ENCODE data around the gene ZFPL1. TPM values are rescaled to one million over a fixed set of nuclear protein-coding genes. Genes with fewer than 3 reads are reported as not detected.

The ZFPL1 gene
- total and polyA plus RNA-seq, 7 experiments from 2014 or later = 24.2 to 53.0 (median 39.1) TPM

- H3K27ac ChIP-seq (ENCODE audit: low read depth, low read length) = no peak overlapping the region
- Mint-ChIP-seq H3K36me3 (peaks cover 0 to 40% (median 24%) of the 10 kb centered on the region in 5 donors), H3K27me3 (no peaks in the 10 kb centered on the region), H3K9me3 (peaks cover 0 to 3% (median 0%) of the 10 kb centered on the region in 11 donors), H3K4me3 (peak overlapping the region in 9 of 10 donors; percentile 10 to 70 (median 35)), H3K4me1 (peaks cover 12 to 46% (median 36%) of the 10 kb centered on the region in 7 donors), H3K27ac (peak overlapping the region in 5 of 9 donors; percentile 10 to 78 (median 66))
- CTCF ChIA-PET = interaction anchor here (1.4 kb wide), 1 partner anchor 14 kb away, joined by 4 read pairs; no protein-coding TSS in a partner anchor
- no peaks in the 10 kb centered on the region for H3K27me3 ChIP-seq (ENCODE audit: control insufficient read depth in 2 of 2, insufficient read depth in 2 of 2, low read length in 2 of 2)
- peaks cover 26 to 72% (median 27%) of the 10 kb centered on the region in 3 experiments for H3K36me3 ChIP-seq (ENCODE audit: control insufficient read depth in 2 of 3, insufficient read depth in 3 of 3, low read length in 3 of 3)
- ATAC-seq (no peak), DNase-seq (no peak)
- no peak overlapping the region for H3K4me3 ChIP-seq (ENCODE audit: low read length)
- peaks cover 15 to 17% of the 10 kb centered on the region in 2 donors for H3K4me1 ChIP-seq (ENCODE audit: control insufficient read depth in 2 of 2, insufficient read depth in 2 of 2, low read length in 2 of 2)
- POLR2A ChIA-PET = interaction anchor here (0.5 to 9.9 kb wide), 5 partner anchors 9 to 83 kb away, joined by 3 to 237 read pairs (median 5); partner anchors contain the start of genes SYVN1 and TM7SF2
- no peaks in the 10 kb centered on the region for H3K9me3 ChIP-seq (ENCODE audit: control insufficient read depth in 2 of 3, low read length in 3 of 3)
- intact Hi-C loops (cut with micrococcal nuclease) = no loop called here
Observed at GRCh38 chr11:65124480-65125196, 40.6 kb downstream of the ZFPL1 start.

DNA sequence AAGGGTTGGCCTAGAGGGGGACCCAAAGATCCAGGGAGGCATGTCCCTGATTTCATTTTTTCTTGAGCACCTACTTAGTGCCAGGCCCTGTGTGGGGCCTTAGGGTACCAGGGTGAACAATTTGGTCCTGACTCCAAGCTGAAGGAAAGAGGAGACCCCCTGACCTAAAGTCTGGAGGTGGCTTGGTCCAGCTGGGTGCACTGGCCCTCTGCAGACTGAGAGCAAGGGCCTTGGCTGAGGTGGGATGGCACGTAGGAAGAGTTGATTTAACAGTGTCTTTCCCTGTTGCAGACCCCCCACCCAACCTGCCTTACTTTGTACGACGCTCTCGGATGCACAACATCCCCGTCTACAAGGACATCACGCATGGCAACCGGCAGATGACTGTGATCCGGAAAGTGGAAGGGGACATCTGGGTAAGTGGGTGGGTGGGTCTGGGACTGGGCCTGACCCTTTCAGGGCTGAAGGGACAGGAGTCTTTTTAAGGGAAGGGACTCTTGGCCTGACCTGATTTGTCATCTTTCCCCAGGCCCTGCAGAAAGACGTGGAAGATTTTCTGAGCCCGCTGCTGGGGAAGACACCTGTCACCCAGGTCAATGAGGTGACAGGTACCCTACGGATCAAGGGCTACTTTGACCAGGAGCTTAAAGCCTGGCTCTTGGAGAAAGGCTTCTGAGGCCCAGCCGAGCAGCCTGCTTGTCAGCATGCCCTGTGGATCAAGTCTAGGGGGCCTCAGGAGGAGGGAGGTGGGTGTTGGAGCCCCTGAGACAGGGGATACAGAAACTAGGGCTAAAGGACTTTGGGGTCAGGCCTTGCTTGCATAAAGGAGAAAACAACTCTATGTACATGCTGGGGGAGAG lies 41.4 kb downstream of the ZFPL1 start:
- H3K36me3 Mint-ChIP-seq = peaks cover 0 to 34% (median 18%) of the 10 kb centered on the region in 5 donors
- Histone ChIP-seq H3K9me3 (ENCODE audit: control insufficient read depth in 2 of 3, low read length in 3 of 3) (no peaks in the 10 kb centered on the region), H3K36me3 (ENCODE audit: control insufficient read depth in 2 of 3, insufficient read depth in 3 of 3, low read length in 3 of 3) (peaks cover 19 to 72% (median 27%) of the 10 kb centered on the region in 3 experiments), H3K4me3 (ENCODE audit: low read length) (no peak overlapping the region), H3K4me1 (ENCODE audit: control insufficient read depth in 2 of 2, insufficient read depth in 2 of 2, low read length in 2 of 2) (peaks cover 15 to 17% of the 10 kb centered on the region in 2 donors), H3K27me3 (ENCODE audit: control insufficient read depth in 2 of 2, insufficient read depth in 2 of 2, low read length in 2 of 2) (no peaks in the 10 kb centered on the region), H3K27ac (ENCODE audit: low read depth, low read length) (no peak overlapping the region)
- no peak overlapping the region for H3K4me3 Mint-ChIP-seq
- no peak for ATAC-seq
- ChIA-PET CTCF (interaction anchor here (1.4 kb wide), 1 partner anchor 15 kb away, joined by 4 read pairs; no protein-coding TSS in a partner anchor), POLR2A (interaction anchor here (0.5 to 9.9 kb wide), 6 partner anchors 8 to 373 kb away, joined by 3 to 237 read pairs (median 4); partner anchors contain the start of genes MALAT1 and SYVN1)
- peaks cover 10 to 38% (median 30%) of the 10 kb centered on the region in 7 donors for H3K4me1 Mint-ChIP-seq
- peak overlapping the region in 1 of 9 donors; percentile 60 for H3K27ac Mint-ChIP-seq
- peaks cover 0 to 3% (median 0%) of the 10 kb centered on the region in 11 donors for H3K9me3 Mint-ChIP-seq
- no peak for DNase-seq
- intact Hi-C loops (cut with micrococcal nuclease) = no loop called here
- no peaks in the 10 kb centered on the region for H3K27me3 Mint-ChIP-seq

GRCh38 chr11:65126624-65127274 lies 42.7 kb downstream of the ZFPL1 start:
- DNase-seq (no peak), ATAC-seq (no peak)
- no peaks in the 10 kb centered on the region for H3K9me3 ChIP-seq (ENCODE audit: control insufficient read depth in 2 of 3, low read length in 3 of 3)
- Mint-ChIP-seq H3K9me3 (peaks cover 0 to 3% (median 0%) of the 10 kb centered on the region in 11 donors), H3K27ac (peak overlapping the region in 2 of 9 donors; percentile 25 to 32), H3K4me1 (peaks cover 8 to 32% (median 23%) of the 10 kb centered on the region in 7 donors), H3K4me3 (no peak overlapping the region), H3K36me3 (peaks cover 4 to 39% (median 11%) of the 10 kb centered on the region in 5 donors), H3K27me3 (no peaks in the 10 kb centered on the region)
- ChIA-PET POLR2A (interaction anchor here (1.3 to 1.7 kb wide), 3 partner anchors 8 to 372 kb away, joined by 3 to 5 read pairs (median 4); partner anchors contain the start of gene MALAT1), CTCF (no interaction called here)
- intact Hi-C loops (cut with micrococcal nuclease) = no loop called here
- H3K36me3 ChIP-seq (ENCODE audit: control insufficient read depth in 2 of 3, insufficient read depth in 3 of 3, low read length in 3 of 3) = peaks cover 13 to 77% (median 34%) of the 10 kb centered on the region in 3 experiments
- H3K27ac ChIP-seq (ENCODE audit: low read depth, low read length) = no peak overlapping the region
- no peak overlapping the region for H3K4me3 ChIP-seq (ENCODE audit: low read length)
- peaks cover 6 to 7% of the 10 kb centered on the region in 2 donors for H3K4me1 ChIP-seq (ENCODE audit: control insufficient read depth in 2 of 2, insufficient read depth in 2 of 2, low read length in 2 of 2)
- H3K27me3 ChIP-seq (ENCODE audit: control insufficient read depth in 2 of 2, insufficient read depth in 2 of 2, low read length in 2 of 2) = no peaks in the 10 kb centered on the region

DNA sequence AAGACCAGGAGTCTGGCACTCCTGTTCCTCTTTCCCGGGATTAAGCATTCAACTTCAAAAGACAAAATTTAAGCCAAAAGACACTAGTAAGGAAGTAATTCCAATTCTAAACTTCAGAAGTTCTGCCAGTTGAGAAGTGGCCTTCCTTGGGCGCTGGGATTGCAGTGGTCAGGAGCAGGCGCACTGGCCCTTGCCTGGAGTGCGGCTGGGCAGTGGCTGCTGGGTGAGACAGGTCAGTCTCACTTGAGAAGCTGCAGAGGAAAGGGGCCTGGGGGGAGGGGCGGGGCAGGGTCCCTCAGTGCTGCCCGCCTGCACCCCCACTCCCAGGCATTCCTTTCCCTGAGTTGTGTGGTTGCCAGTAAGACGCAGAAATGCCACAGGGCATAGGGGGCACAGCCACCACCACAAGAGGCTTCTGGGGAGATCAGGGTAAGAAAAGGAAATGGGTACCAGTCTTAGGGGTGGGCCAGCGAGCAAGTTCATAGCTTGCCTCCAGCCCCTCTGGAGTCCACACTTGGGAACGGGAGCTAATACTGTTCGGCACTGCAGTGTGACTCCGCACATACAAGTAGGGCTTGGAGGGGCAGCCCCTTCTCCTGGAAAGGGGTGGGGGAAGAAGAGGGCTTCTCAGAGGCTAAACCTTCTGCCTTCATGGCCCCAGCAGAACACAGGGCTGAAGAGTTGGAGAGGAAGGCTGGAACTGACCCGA lies 43.6 kb downstream of the ZFPL1 start:
- Mint-ChIP-seq H3K4me3 (no peak overlapping the region), H3K4me1 (peaks cover 5 to 26% (median 18%) of the 10 kb centered on the region in 7 donors), H3K9me3 (peaks cover 0 to 3% (median 0%) of the 10 kb centered on the region in 11 donors), H3K27ac (peak overlapping the region in 1 of 9 donors; percentile 5), H3K36me3 (peaks cover 4 to 33% (median 4%) of the 10 kb centered on the region in 5 donors), H3K27me3 (no peaks in the 10 kb centered on the region)
- intact Hi-C loops (cut with micrococcal nuclease) = no loop called here
- no peaks in the 10 kb centered on the region for H3K9me3 ChIP-seq (ENCODE audit: control insufficient read depth in 2 of 3, low read length in 3 of 3)
- DNase-seq (no peak), ATAC-seq (no peak)
- ChIA-PET CTCF (no interaction called here), POLR2A (interaction anchor here (1.3 to 2.0 kb wide), 4 partner anchors 7 to 55 kb away, joined by 4 to 8 read pairs (median 4); partner anchors contain the start of genes CAPN1 and TM7SF2)
- peaks cover 13 to 86% (median 37%) of the 10 kb centered on the region in 3 experiments for H3K36me3 ChIP-seq (ENCODE audit: control insufficient read depth in 2 of 3, insufficient read depth in 3 of 3, low read length in 3 of 3)
- no peak overlapping the region for H3K27ac ChIP-seq (ENCODE audit: low read depth, low read length)
- H3K4me3 ChIP-seq (ENCODE audit: low read length) = no peak overlapping the region
- H3K4me1 ChIP-seq (ENCODE audit: control insufficient read depth in 2 of 2, insufficient read depth in 2 of 2, low read length in 2 of 2) = peaks cover 6 to 7% of the 10 kb centered on the region in 2 donors
- no peaks in the 10 kb centered on the region for H3K27me3 ChIP-seq (ENCODE audit: control insufficient read depth in 2 of 2, insufficient read depth in 2 of 2, low read length in 2 of 2)

DNA sequence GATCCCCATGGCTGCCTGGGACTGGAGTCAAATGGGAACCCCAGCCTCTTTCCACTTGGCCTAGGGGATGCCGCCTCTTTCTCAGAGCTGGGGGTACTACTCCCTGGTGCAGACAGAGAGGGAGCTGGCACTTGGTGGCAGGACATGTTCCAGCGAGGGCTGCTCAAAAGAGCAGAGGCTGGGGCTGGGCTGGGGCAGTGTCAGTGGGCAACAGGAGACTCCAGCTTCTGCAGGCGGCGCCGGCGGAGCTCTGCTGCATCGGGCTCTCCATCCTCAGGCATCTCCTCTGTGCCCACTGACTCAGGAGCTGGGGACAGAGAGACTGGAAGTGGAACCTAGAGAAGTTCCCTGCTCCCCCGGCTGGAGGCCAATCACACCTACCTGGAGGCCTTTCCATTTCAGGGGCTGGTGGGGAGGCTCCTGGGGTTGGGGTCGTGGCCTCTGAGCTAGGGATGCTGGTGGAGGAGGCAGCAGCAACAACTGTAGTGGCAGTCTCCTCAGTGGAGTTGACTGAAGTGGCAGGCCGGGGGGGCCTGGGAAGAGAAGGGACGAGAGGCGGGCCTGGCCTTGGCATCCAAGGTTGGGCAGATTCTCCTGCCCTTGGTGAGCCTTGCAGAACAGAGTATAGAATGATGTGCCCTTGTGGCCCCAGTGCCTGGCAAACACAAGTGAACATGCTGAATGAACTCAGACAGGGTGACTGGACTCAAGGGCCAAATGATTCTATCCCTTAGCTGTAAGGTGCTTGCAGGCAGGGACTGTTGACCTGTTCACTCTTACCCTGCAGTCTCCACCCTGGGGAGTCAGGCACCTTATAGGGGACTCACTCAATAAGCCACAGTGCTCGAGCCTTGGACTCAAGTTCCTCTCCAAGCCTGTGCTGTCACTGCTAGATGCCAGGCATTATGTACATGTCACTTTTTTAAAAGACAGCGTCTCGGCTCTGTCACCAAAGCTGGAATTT lies 44.4 kb downstream of the ZFPL1 start:
- ChIA-PET CTCF (no interaction called here), POLR2A (interaction anchor here (0.7 to 2.0 kb wide), 5 partner anchors 10 to 54 kb away, joined by 3 to 8 read pairs (median 4); partner anchors contain the start of genes CAPN1 and TM7SF2)
- Mint-ChIP-seq H3K36me3 (peaks cover 4 to 33% (median 4%) of the 10 kb centered on the region in 5 donors), H3K4me3 (no peak overlapping the region), H3K27me3 (no peaks in the 10 kb centered on the region), H3K9me3 (peaks cover 0 to 3% (median 0%) of the 10 kb centered on the region in 11 donors), H3K27ac (peak overlapping the region in 1 of 9 donors; percentile 49), H3K4me1 (peaks cover 13 to 27% (median 21%) of the 10 kb centered on the region in 7 donors)
- Histone ChIP-seq H3K27me3 (ENCODE audit: control insufficient read depth in 2 of 2, insufficient read depth in 2 of 2, low read length in 2 of 2) (no peaks in the 10 kb centered on the region), H3K27ac (ENCODE audit: low read depth, low read length) (no peak overlapping the region), H3K36me3 (ENCODE audit: control insufficient read depth in 2 of 3, insufficient read depth in 3 of 3, low read length in 3 of 3) (peaks cover 13 to 91% (median 37%) of the 10 kb centered on the region in 3 experiments), H3K9me3 (ENCODE audit: control insufficient read depth in 2 of 3, low read length in 3 of 3) (no peaks in the 10 kb centered on the region), H3K4me3 (ENCODE audit: low read length) (no peak overlapping the region), H3K4me1 (ENCODE audit: control insufficient read depth in 2 of 2, insufficient read depth in 2 of 2, low read length in 2 of 2) (peaks cover 0 to 8% of the 10 kb centered on the region in 2 donors)
- no peak for ATAC-seq
- DNase-seq = no peak
- intact Hi-C loops (cut with micrococcal nuclease) = no loop called here
